HUDEP-2 (cell line): ENCODE measurements around the gene ZNF644.
"Not testable (repeated sequence)": the region's sequence is repeated elsewhere in the genome, so short reads cannot be mapped to it uniquely, and the experiment has no call there.

Source experiments
- DNase-seq, 76 experiments: peaks; one replicate each; lab custom pipeline; 2025; ENCODE audit not compliant: unreplicated experiment in 76 of 76; lab: John Stamatoyannopoulos, UW

ZNF644 gene

GRCh38 chr1:90936731-90937130, 85.1 kb downstream of the ZNF644 start:
- no peak for DNase-seq

DNA sequence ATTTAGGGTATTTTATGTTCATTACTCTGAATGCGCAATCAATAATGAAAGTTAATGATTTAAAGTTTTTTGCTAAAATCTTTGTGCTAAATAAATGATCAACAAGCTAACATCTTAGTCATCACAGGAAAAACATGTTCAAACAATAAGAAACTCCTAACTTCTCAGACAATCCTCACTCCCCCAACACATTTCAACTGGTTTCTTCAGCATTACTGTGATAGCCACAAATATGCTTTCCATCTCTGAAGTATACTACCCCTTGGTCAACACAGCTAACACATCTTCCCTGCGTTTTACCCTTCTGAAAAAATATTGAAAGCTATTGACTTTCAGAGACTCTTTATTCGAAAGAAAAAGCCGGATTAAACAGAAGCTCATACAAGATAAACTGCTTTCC, 85.8 kb downstream of the ZNF644 start:
- DNase-seq: no peak

GRCh38 chr1:90928231-90928630, 93.6 kb downstream of the ZNF644 start:
- DNase-seq: not testable (repeated sequence)

GRCh38 chr1:90927674-90928073, 94.2 kb downstream of the ZNF644 start:
- DNase-seq: not testable (repeated sequence)

DNA sequence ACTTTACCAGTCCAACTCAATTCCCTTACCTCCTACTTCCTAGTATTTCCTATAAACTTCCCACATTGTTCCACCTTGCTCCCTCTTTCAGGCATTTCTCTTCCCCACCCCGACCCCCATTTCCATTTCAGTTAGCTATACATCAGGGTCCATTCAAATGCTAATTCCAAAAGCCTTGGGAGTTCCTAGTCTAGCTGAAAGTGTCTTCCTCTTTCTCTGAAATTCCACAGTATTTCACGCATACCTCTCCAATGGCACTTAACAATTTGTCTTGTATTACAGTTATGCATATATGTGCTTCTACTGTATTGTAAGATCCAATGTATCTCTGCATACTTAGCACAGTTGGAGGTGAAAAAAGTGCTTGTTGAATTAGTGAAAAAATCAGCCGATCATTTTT, 94.9 kb downstream of the ZNF644 start:
- DNase-seq: no peak

GRCh38 chr1:90925928-90926869, 95.6 kb downstream of the ZNF644 start:
- peak in 17 of 76 experiments; percentile 3 to 53 (median 17) for DNase-seq

- DNase-seq: no peak
These were observed 96.9 kb downstream of the ZNF644 start for GRCh38 chr1:90924982-90925381.

- DNase-seq: no peak
These were observed 98.8 kb downstream of the ZNF644 start for GRCh38 chr1:90922996-90923395.

GRCh38 chr1:90922202-90922601, 99.6 kb downstream of the ZNF644 start:
- no peak for DNase-seq

DNA sequence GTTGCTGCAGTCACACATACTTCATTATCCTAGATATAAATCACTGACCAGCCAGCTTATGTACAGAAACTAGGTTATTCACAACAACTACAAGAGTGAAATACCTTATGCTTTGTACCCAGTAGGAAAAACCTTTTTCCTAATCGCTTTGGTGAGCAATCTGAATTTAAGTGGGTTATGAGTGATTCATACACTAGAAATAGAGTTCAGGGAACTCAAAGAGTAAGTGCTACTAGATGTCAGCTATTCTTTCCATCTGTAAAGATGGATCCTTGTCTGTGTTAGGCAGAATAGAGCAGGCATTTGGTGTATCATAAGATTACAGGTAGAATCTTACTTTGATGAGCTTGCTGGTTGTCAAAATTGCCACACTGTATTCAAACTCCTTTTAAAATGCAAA, 101.9 kb downstream of the ZNF644 start:
- no peak for DNase-seq

DNA sequence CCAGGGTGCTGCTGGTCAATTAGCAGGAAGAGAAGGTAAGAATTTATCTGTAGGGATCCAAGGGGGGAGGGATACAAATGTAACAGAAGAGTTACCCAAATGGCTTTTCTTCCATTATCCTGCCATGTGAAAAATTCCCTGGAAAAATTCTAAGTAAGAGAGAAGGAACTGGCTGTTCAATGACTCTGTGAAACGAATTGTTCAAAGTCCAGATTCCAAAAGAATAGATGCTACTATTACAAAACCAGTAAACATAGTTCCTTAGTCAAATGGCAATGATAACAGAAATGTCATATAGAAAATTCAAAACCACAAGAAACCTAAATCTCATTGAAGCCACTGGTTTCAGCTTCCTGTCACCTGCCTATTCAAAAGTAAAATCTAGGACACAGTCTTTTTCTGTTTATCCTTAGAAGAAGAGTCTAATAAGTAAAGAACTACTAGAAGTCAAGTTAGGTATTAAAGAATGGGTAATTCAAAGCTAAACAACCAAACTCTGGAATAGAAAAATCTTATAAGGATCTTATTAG, 102.6 kb downstream of the ZNF644 start:
- DNase-seq: no peak

- no peak for DNase-seq
These were observed 110.5 kb downstream of the ZNF644 start for GRCh38 chr1:90911353-90911752.

- peak in 13 of 76 experiments; percentile 1 to 56 (median 22) for DNase-seq
These were observed 119.2 kb downstream of the ZNF644 start for GRCh38 chr1:90902672-90903071.

GRCh38 chr1:90899263-90899662, 122.6 kb downstream of the ZNF644 start:
- DNase-seq: no peak

DNA sequence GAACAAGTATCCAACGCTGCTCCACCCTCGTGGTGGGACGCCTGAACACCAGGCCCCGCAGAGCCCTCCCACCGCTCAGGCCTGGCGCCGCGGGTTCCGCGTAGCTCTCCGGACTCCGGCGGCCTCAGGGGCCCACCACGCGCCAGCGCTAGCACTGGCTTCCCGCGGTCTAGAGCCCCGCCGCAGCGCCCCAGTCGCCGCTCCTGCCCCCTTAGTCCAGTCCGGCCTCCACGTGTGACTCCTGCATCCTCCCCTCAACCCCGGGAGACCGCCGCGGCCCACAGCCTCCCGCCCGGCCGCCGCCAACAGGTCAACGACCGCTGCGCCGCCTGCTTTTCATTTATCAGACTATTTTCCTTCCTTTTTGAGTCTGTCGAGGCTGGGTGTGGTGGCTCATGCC, 128.2 kb downstream of the ZNF644 start:
- DNase-seq: not testable (repeated sequence)

GRCh38 chr1:90892884-90893283, 129.0 kb downstream of the ZNF644 start:
- not testable (repeated sequence) for DNase-seq

GRCh38 chr1:90892196-90892595, 129.6 kb downstream of the ZNF644 start:
- DNase-seq: not testable (repeated sequence)

GRCh38 chr1:90891756-90892155, 130.1 kb downstream of the ZNF644 start:
- not testable (repeated sequence) for DNase-seq

DNA sequence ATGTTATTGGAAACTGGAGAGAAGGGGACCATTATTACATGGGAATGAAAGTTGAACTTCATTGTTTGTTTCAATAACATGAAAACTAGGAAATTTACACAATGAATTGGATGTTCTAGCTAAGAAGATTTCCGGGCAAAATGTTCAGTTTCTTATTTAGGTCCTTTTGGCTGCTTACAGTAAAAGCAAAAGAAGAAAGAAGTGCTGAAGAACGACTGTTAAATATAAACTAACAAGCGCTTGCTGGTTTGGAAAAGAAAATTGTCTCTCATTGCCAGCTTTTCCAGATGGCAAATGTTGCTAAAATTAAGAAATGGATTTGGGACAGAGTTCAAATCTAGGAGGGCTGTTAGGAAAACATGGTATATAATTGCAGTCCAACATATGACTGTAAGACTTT, 139.6 kb downstream of the ZNF644 start:
- DNase-seq: no peak

DNA sequence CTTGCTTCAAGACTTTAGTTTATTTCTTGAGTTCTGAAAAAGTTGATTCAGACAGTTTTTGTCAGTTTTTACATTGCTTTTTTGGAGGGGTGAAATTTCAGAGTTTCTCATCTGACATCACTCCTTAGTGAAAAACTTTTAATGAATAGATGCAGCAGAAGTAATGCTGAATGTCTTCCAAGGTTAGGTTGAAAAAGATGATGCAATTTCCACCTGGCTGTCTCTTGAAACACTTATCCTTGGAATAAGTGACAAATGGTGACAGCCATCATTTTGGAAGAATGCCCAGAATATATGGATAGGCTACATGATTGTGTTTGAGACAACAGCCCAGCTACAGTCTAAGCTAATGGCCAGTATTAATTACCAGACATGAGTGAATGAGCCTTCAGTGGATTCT, 140.8 kb downstream of the ZNF644 start:
- no peak for DNase-seq

DNA sequence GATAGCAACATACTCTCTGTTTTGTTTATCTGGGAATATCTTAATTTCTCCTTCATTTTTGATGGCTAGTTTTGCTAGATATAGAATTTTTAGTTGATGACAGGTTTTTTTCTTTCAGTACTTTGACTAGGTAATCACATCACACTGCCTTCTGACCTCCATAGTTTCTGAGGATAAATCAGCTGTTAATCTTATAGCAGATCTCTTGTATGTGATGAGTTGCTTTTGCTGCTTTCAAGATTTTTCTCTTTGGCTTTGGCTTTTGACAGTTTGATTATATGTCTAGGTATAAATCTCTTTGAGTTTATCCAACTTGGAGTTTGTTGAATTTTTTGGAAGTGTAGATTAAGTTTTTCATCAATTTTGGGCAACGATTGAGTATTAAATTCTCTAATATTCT, 142.6 kb downstream of the ZNF644 start:
- DNase-seq: no peak

DNA sequence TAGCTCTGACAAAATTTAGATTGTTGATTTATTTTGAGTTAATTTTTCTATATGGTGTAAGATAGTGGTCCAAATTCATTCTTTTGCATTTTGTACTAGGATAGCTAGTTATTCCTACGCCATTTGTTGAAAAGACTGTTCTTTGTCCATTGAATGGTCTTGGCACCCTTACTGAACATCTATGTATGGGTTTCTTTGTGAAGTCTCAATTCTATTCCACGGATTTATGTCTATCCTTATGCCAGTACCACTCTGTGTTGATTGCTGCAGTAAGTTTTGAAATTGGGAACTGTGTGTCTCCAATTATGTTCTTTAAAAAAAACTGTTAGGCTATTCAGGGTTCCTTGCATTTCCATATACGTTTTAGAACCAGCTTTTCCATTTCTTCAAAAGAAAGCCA, 145.7 kb downstream of the ZNF644 start:
- no peak for DNase-seq
